ENCODE data around the gene OR6N2. TPM values are rescaled to one million over a fixed set of nuclear protein-coding genes. Genes with fewer than 3 reads are reported as not detected.

The OR6N2 gene
- total and polyA plus RNA-seq, 9 of the 15 experiments (the other 6 are each of a cell fraction or from before 2014, with no cell fraction given): not detected

- TF ChIP-seq CREB1 (IDR thresholded peaks at IDR 0.05) (no peak), CREB1 (CRISPR knock-in tag; IDR thresholded peaks at IDR 0.05) (no peak), CREM (IDR thresholded peaks at IDR 0.05; ENCODE audit: low read depth) (0 out of 2 replicates have a peak, but pooled peaks have one; percentile 9), ZKSCAN8 (CRISPR knock-in tag; IDR thresholded peaks at IDR 0.05) (no peak), RBM15 (IDR thresholded peaks at IDR 0.05; ENCODE audit: insufficient read depth, low read length) (no peak), KDM1A (IDR thresholded peaks at IDR 0.05) (no peak), SIN3A (IDR thresholded peaks at IDR 0.05; ENCODE audit: borderline replicate concordance in 2 of 2, control insufficient read depth in 1 of 2, low read depth in 2 of 2, low read length in 2 of 2) (no peak), RNF219 (CRISPR knock-in tag; IDR thresholded peaks at IDR 0.05) (no peak), CHD1 (IDR thresholded peaks at IDR 0.05; ENCODE audit: low read length) (no peak), AFF4 (CRISPR knock-in tag; IDR thresholded peaks at IDR 0.05) (no peak), ZNF512 (tag; IDR thresholded peaks at IDR 0.05) (no peak), EHMT2 (IDR thresholded peaks at IDR 0.05) (peak; percentile 94), TCFL5 (CRISPR knock-in tag; conservative IDR thresholded peaks at IDR 0.05) (no peak), FOXM1 (IDR thresholded peaks at IDR 0.05; ENCODE audit: low read depth) (no peak), FOXM1 (CRISPR knock-in tag; IDR thresholded peaks at IDR 0.05; ENCODE audit: low read depth) (no peak), PPARD (CRISPR knock-in tag; IDR thresholded peaks at IDR 0.05) (no peak), TSHZ1 (CRISPR knock-in tag; IDR thresholded peaks at IDR 0.05) (no peak), RUNX1 (IDR thresholded peaks at IDR 0.05; ENCODE audit: low read depth) (no peak), TEAD2 (tag; IDR thresholded peaks at IDR 0.05) (no peak)
Measured at GRCh38 chr1:158799689-158800088, 18.7 kb upstream of the OR6N2 start (continued).

Measured in K562 (cell line).